GF-D8 (cell line): Measurements from ENCODE around the gene EYA4.

Source experiments
- DNase-seq: peaks from one replicate; lab custom pipeline; 2025; lab: John Stamatoyannopoulos, UW

Gene EYA4

DNA sequence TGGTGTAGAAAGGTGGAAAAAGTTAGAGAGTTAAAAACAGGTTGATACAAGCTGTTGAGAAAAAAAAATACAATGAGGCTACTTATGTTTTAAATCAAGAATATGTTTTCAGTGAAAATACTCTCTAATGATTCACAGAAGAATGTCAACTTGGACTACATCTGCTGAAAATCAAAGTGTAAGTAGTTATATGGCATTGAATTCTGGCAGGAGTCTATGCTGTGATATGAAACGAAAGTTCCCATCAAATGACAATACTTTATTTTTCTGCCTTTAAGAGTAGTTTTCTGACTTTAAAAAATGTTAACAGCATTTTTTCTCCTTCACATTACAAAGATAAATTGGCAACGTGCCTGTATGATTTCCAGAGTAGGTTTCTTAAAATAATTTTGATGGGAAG is 158.3 kb downstream of the EYA4 start:
- DNase-seq: no peak

DNA sequence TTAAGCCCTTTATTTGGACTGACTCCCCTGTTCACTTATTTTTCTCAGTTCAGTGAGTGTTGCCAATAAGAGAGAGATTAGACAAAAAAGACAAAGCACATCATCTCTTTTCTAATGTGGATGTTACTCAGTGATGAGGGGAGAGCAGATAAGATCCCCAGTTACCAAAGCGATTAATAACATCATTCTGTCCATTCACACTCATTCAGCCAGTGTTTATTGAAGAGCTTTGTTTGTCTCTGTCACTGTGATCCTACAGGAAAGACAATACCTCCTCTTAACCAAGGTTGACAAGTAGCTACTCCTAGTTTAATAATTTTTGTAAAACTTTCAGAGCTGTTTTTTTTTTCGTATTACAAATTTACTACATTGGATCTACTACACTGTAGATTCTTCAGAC is 163.0 kb downstream of the EYA4 start:
- DNase-seq: no peak

DNA sequence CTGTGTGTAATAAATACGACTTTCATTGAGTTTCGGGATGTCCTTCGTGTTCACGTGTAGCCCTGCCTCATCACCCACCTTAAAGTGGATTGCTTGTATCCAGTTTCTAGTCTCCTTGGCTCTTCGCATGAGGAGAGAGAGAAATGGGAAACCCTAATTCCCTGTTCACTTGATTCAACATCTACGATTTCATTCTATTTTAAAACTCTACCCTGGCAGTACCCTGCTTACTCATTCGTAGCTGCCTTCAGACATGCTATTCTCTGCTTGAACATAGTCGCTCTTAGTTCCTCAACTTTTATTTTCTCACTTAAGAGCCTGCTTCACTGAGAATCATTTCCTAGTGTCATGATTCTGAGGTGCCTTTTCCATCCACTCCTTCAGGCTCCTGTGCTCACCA is 163.6 kb downstream of the EYA4 start:
- DNase-seq: no peak

DNA sequence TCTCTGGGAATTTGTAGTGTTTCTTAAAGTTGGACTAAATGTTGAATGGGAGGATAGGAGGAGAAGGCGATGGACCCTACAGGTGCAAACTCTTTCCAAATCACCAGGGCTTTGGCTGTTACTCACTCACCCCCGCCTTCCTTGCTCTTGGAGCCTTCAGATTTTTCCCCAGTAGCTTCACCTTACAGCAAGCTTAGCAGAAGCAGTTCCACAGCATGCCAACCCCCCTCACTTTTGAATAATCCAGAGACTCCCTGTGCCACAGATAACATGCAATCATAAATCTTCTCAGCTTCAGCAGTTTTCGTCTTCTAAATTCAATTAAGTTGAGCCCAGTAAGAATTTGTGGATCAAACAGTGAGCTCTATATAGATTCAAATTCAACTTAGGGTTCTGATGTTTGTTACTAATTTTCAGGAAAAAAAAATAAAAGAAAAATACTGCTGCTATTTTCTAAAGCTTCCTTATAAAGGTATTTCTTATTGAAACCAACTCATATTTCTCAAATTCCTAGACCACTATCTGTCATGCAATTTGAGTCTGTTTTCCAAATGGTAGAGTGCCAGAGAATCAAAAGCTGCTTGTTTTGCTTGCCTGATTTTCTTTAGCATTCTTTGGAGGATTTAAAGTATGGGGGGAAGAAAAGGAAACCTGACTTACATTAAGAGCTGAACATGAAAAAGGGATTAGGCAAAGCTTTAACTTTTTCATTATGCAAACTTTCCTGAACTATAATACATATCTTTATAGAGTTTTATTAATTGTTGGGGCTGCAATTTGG is 166.4 kb downstream of the EYA4 start:
- DNase-seq: no peak

DNA sequence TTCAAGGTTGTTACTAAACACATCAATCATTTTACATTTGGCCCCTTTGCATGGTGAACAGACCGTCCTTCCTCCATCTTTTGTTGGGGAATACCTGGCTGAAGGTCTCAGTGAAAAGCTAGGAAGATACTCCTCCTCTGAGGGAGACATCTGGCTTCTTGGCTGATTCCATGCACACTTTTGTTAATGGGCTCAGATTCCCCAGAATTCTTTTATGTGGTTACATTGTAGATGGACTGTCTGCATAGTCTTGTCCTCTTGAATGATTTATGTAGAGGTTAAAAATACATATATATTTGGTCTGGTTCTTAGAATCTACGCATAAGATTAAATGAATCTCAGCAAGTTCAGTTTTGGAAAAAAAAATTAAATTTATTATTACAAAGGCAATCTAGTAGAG is 167.0 kb downstream of the EYA4 start:
- no peak for DNase-seq

DNA sequence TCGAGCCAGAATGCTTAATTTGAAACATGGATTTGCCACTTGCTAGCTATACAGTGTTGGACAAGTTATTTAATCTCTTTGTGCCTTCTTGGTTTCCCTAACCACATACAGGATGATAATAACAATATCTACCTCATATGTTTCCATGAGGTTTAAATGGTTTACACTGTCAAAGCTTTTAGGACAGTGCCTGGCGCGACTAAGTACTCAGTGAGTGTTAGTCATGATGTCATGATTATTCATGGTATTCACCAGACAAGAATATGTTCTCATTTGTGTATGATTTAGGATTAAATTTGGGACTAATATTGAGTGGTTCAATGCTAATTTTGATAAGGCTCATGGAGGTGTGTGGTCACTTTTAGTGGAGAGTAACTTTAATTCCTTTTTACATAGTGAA is 167.4 kb downstream of the EYA4 start:
- no peak for DNase-seq

DNA sequence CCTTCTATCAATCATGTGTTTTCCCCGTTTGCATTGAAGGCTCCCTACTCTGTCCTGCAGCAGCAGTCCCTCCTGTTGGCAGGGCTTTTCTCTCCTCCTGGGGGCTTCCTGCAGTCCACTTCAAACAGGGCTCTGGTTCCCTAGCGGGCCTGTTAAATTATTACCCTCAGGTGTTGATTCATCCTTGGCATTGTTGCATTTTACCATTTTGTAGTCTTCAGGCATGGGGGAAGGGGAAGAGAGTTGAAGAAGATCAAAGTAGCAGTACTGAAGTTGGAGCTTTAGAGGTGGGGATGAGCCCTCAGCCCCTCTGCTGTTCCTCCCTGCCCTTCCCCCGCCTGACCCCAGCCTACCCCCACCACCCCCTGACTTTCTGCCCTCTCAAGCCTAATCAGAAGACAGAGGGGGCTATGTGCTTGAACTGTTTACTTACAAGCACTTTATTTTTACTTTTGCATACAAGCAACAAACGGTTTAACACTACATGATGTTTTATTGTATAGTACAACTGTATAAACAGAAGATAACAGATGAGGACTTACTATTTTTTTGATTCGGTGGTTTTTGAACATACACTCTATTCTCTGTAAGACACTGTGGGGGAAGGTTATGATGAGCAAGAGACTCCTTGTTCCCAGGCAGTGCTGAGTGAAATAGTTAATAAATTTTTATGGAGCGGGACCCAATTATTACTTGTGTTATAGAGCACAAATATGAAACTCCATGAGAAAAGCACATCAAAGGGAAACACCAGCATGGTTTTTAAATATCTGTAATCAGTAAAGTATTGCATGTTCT is 169.7 kb downstream of the EYA4 start:
- no peak for DNase-seq

DNA sequence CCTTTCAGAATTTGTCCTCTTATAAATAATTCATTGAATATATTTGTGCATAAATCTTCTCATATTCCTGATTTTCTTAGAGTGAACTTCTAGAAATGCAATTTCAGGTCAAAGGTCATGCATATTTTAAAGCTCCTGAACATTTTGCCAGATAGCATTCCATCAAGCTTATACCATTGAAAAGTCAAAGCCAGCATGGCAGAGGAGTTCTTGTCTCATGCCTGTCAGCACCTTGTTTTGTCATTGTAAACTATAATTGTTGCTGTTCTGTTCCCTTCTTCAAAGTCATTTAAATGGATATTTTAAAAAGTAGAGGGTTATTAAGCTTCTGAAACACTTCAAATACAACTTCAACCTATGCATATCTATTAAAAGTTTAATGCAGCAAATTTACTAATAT is 170.6 kb downstream of the EYA4 start:
- DNase-seq: no peak

DNA sequence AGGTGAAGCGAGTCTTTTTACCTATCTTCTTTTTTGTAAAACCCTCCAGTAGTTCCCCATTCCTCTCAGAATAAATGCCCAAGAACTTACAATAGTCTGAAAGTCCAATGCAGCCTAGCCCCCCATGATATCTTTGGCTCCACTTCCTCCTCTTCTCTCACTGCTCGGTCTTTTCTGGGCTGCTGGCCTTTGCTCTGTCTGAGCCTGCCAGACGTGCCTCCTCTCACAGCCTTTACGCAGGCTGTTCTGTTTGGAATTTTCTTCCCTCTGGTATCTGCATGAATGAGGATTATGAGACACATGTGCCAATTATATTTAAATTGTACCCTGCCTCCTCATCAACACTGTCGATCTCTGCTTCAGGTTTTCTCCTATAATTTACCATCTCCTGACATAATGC is 174.1 kb downstream of the EYA4 start:
- DNase-seq: no peak

DNA sequence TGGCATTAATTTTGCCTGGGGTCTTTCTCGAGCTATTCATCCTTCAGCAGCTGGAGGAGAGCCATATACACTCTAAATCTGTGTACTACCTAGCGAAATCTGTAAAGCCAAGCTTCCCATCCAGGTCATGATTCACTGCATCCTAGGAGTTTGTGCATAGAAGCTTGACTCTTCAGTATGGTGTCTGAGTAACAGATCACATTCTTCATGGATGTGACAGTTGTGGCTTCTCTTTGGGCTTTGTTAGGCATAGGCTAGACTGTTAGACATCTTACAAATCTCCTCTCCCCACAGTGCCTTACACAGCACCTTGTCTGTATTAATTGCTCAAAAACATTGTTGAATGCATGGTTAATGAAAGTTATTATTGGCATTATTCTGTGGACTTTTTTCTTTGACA is 177.0 kb downstream of the EYA4 start:
- DNase-seq: no peak

DNA sequence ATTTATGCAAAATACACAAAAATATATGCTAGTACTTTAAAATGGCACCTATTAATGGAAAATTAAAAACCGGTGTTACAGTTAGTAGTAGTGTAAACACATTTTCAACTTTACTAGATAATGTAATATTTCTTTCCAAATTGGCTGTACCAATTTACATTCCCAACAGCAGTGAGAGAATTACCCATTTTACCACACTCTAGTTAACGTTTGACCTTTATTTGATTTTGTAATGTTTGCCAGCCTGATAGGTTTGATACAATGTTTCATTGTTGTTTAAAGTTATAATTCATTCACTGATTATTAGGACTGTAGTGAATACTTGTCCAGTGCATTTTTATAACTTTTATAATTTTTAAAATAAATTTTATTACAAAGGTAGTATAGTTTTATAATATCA is 182.1 kb downstream of the EYA4 start:
- DNase-seq: no peak

DNA sequence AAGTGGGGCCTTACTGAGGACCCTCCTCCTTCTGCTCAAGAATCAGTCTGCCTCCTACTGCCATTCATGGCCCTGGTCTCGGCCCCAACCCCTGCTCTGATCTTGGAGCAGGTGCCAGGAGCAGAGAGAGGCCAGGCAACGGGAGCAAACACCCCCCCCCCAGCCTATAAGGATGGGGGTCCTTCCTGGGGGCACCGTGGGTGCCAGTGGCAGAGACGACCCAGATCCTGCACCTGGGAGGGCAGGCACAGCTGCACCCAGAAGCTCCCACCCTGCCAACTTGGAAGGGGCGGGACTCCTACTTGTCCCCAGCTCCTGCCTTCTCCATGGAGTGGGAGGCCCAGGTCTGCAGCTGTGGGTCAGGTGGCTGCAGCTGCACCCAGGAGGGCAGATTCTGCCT is 183.2 kb downstream of the EYA4 start:
- no peak for DNase-seq

DNA sequence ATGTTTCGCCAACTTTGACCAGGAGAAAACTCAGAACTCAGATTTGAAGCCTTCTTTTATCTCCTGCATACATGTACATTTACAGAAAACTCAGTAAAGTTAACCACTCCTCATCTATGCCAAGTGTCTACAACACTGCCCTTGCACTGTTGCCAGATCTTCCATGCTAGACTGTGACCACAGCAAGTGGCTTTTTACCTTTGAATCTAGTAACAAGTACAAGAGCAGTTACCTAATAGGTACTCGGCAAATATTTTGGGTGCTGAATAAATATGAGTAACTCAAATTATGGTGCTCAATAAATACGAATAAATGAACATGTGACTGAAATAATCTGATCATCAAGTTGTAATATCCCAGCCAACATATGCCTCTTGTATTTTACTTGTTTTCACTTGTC is 184.9 kb downstream of the EYA4 start:
- no peak for DNase-seq

DNA sequence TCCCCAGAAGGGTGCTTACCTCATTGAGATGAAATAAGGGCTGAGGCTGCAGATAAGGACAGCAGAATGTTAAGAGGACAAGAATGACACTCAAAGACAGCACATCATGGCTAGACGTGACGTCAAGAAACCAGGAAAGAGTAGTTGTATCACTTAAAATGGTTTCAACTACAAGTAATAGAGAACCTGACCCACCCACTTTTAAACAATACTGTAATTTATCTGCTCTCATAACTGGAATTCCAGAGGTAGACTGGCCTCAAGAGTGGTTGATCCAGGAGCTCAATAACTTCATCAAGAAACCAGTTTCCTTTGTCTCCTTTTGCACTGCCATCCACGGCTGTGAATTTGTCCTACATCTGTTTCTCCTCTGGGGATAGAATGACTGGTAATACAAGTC is 187.1 kb downstream of the EYA4 start:
- no peak for DNase-seq

DNA sequence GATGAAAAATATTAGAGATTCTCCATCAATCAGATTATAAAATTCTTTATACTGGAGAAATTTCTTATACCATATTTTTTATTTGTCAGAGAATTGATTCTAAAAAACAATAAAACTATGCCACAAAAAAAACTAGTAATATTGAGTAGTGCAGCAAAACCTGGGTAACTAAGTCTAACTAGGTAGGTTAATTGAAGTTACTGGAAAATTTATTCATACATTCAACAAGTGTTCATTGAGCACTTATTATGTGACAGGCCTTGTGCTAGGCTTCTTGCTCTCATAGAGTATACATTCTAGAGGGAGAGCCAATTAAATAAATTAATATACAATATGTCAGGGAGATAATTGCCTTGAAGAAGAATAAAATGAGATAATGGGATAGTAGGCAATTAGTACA is 189.4 kb downstream of the EYA4 start:
- no peak for DNase-seq

DNA sequence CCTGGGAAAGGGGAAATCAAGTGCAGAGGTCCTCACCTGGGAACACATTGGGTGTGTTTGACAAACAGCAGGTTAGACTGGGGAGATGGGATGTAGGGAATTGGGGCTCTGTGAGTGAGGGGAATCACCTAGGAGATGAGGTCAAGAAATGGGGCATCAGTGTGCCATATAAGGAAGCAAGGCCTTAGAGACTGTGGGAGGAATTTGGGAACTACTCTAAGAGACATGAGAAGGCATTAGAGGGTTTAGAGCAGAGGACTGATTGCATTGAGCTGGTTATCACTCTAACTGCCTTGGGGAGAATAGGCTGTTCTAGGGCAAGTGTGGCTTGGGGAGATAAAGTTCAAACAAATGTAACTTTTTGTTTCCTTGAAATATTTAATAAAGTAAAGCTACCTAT is 189.9 kb downstream of the EYA4 start:
- no peak for DNase-seq

DNA sequence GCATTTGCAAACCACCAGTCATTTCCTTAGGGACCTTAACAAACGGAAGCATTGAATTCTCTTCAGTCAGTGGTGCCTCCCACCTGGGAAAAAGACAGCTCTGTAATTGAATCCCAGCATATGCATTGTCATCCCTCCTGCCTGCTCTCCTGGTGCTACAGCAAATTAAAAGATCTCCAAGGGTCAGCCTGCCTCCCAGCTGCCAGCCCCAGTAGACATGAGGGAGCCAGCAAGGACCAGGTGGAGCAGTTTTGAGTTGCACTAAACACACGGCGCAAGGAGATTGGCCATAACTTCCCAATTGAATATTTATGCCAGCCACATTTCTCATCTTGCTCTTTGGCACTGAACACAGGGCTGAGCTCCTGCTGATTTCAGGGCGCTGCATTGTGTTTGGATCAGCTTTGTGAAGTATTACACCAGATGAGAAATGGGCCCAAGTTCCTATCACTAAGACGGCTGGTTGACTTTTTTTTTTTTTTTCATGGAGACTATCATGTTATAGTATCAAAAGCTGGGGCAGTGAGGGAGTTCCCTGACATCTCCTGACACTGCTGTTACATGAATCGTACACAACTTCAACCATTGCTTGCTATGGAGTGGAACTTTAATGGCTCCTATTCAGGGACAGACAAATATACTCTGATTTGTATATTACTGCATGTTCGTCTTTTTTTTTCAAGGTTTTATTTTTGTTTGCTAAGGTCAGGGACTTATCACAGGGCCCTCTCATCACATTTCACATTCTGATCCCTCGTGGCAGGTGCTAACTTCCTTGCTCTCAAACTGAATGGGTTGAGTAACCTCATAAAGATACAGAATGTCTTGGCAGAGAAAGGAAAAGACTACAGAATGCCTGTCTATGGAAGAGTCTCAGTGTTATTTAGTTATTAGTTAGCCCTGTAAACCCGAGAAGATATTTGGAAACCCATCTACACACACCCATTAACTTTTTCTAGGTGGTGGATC is 191.1 kb downstream of the EYA4 start:
- DNase-seq: no peak

DNA sequence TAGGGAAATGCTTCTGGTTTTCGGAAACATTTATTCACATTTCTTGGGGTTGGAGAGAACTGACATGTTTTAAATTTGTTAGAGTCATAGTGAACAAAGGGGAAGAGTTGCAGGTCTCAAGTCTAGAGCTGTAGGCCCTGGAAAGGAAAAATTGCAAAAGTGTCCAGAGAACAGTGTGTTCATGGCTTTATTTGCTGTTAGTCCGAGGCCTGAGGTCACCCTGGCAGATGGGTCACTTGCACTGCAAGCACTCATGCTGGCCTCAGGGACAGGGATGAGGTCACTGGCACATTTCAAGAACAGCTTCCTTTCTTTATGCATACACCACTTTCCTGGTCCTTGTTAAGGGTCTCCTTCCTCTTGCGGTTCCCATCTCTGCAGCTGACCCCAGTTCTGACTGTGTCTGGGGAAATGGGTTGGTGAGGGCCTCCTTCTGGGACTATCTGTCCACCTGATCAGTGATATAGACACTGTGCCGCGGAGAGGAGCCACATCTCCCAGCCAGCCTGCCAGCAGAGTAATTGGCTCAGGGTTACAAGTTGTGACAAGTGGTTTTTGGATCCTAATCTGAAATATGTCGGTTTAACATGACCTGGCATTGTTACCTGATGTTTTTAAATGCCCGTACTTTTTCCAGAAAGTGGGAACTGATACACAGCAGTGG is 194.0 kb downstream of the EYA4 start:
- DNase-seq: no peak

DNA sequence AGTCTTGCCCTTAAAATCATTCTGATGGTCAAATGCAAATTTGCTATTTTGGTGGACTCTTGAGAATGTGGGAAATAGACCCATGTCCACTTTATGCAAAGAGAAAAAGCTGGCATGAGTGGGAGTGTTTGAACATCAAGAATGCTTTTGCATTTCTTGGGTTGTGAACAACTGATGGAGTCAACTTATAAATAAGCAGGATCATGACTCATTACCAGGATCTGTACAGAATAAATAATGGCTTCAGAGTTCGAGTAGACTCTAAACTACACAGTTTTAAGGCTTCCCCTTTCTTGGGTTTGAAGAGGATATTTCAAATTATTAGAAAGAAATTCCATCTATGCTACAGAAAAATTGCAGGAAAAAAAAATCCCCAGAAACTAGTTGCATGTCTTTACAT is 195.5 kb downstream of the EYA4 start:
- DNase-seq: no peak

DNA sequence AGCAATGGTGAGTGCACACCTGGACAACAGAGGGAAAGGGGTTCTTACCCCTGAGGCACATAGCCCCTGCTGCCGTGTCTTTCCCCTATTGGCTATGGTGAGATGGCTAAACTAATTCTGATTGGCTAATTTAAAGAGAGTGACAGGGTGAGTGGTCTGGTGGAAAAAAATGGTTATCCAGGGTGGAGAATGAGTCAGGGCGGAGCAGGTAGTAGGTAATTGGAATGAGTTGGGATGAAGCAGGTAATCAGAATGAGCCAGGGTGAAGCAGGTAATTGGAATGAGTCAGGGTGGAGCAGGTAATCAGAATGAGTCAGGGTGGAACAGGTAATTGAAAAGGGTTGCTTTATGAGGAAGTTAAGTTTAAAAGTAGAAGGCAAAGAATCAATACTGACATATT is 200.3 kb downstream of the EYA4 start:
- no peak for DNase-seq

DNA sequence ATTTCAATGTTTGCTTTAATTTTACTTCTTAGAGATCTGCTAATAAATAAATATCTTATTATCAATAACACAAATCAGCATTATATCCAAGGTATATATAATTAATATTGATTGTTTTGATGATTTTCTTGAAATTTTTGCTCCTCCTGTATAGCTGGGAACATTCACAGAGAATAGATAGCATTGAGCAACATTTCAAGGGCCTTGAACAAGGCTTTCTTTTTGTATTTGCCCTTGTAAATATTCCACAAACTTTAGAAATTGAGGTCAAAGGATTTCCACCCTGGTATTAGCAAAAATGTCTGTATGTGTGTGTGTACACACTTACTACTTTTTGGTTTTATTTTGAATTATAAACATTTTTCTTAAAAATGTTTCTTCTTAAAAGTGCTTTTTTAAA is 205.6 kb downstream of the EYA4 start:
- DNase-seq: no peak

DNA sequence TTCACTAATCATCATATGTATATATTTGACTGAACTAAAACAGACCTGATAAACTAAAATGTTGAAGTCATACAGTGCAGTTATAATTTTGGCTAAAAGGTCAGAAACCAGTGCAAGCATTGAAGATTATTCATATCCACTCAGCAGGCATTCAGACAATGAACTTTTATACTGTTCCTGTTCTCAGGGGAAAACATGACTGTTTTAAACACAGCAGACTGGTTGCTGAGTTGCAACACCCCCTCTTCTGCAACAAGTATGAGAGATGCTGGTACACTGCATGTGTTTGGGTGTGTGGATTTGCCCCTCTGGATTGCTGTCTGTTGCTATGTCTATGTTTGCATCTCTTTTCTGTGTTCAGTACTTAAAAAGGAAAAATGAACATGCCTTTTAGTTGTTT is 206.8 kb downstream of the EYA4 start:
- no peak for DNase-seq
